DMS79 treated with DMSO at 0.1 percent for 48 hours (cell line): ENCODE results near the gene NASP.

Experiments used
- DNase-seq: peaks from one replicate; lab custom pipeline; 2025; lab: John Stamatoyannopoulos, UW

The NASP gene

DNA sequence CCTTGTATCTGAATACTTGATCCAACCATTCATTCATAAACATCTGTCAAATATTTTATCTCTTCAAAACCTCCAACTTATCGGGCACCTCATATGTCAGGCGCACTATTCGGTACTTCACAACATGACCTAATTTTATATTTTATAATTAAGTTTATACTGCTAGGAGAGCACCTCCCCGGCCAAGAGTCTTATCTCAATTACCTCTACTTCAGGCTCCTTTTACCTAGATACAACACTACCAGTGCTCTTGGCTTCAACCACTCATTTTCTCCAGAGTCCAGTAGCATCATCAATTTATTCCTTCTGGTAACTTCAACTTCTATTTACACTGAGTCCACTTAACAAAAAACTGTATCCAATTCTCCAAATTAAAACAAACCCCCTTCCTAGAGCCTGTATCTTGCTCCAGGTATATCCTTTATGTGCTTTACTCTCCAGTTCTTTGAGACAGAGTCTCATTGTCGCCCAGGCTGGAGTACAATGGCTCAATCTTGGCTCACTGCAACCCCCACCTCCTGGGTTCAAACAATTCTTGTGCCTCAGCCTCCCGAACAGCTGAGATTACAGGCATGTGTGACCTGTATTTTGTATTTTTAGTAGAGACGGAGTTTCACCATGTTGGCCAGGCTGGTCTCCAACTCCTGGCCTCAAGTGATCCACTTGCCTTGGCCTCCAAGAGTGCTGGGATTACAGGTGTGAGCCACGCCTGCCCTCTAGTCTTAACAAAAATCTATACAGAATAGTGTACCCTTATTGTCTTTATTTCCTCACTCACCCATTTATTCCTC, 83.7 kb downstream of the NASP start:
- DNase-seq = no peak
